Dendritic cell treated with granulocyte-macrophage colony-stimulating factor and Interleukin-4, amounts not matched to agents 40 ng/mL and 50 ng/mL, for 4 days (primary cell): ENCODE results near the gene C6orf141.

Experiments
- H3K27ac Mint-ChIP-seq: one replicate; pipeline ENCODE4 v1.8.0; 2022; ENCODE audit warnings: mild to moderate bottlenecking, mixed read lengths
- H3K27me3 Mint-ChIP-seq: one replicate; pipeline ENCODE4 v1.8.0; 2022; ENCODE audit warnings: mild to moderate bottlenecking, mixed read lengths
- H3K36me3 Mint-ChIP-seq: one replicate; pipeline ENCODE4 v1.8.0; 2022; ENCODE audit warnings: low read depth, mixed read lengths
- H3K4me1 Mint-ChIP-seq: one replicate; pipeline ENCODE4 v1.8.0; 2022; ENCODE audit warnings: low read depth, mixed read lengths
- H3K4me3 Mint-ChIP-seq: one replicate; pipeline ENCODE4 v1.8.0; 2022; ENCODE audit warnings: mild to moderate bottlenecking, moderate library complexity, mixed read lengths
- H3K9me3 Mint-ChIP-seq: one replicate; pipeline ENCODE4 v1.8.0; 2022; ENCODE audit warnings: mixed read lengths
- intact Hi-C: fragments of 100-400 bp; cut with micrococcal nuclease; formaldehyde crosslinking; loops from one replicate; pipeline ENCODE4 v1.15.0; 2022

Gene C6orf141

DNA sequence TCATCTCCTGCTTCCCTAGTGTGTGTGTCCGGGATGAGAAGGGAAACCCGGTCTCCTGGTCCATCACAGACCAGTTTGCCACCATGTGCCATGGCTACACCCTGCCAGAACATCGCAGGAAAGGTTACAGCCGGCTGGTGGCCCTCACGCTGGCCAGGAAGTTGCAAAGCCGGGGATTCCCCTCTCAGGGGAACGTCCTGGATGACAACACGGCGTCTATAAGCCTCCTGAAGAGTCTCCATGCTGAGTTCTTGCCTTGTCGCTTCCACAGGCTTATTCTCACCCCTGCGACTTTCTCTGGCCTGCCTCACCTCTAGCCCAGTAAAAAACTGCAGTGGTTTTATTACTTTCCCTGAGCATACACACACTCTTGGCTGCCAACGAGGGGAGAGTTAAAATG lies 23.9 kb upstream of the C6orf141 start:
- Mint-ChIP-seq H3K4me1 (no peaks in the 10 kb centered on the region), H3K27me3 (peaks cover 2% of the 10 kb centered on the region), H3K36me3 (no peaks in the 10 kb centered on the region), H3K27ac (no peak overlapping the region), H3K9me3 (no peaks in the 10 kb centered on the region), H3K4me3 (no peak overlapping the region)
- intact Hi-C loops, result no loop called here

- intact Hi-C loops, result no loop called here
- no peaks in the 10 kb centered on the region for H3K4me1 Mint-ChIP-seq
- H3K9me3 Mint-ChIP-seq, result no peaks in the 10 kb centered on the region
- H3K27ac Mint-ChIP-seq, result no peak overlapping the region
- peaks cover 2% of the 10 kb centered on the region for H3K27me3 Mint-ChIP-seq
- H3K4me3 Mint-ChIP-seq, result no peak overlapping the region
- no peaks in the 10 kb centered on the region for H3K36me3 Mint-ChIP-seq
These were observed 23.1 kb upstream of the C6orf141 start for GRCh38 chr6:49527320-49527719.

DNA sequence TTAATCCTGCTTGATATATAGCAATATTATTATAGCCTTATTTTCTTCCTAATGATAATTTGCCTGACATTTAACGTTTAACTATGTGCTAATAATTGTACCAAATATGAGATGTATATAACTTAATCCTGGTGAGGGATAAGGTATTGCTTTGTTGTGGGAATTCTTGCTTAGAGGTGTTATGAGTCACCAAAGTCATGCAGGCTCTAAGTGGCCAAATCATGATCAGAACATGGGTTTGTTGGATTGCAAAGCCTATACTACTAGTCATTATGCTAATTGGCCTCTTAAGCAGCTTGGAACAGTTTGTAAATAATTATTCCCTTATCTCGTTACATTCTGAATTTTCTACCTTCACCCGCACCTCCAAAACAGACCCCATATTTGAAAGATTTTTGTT lies 21.9 kb upstream of the C6orf141 start:
- H3K4me3 Mint-ChIP-seq, result no peak overlapping the region
- H3K27ac Mint-ChIP-seq, result no peak overlapping the region
- no peaks in the 10 kb centered on the region for H3K4me1 Mint-ChIP-seq
- no peaks in the 10 kb centered on the region for H3K36me3 Mint-ChIP-seq
- H3K9me3 Mint-ChIP-seq, result no peaks in the 10 kb centered on the region
- intact Hi-C loops, result no loop called here
- H3K27me3 Mint-ChIP-seq, result peaks cover 4% of the 10 kb centered on the region

DNA sequence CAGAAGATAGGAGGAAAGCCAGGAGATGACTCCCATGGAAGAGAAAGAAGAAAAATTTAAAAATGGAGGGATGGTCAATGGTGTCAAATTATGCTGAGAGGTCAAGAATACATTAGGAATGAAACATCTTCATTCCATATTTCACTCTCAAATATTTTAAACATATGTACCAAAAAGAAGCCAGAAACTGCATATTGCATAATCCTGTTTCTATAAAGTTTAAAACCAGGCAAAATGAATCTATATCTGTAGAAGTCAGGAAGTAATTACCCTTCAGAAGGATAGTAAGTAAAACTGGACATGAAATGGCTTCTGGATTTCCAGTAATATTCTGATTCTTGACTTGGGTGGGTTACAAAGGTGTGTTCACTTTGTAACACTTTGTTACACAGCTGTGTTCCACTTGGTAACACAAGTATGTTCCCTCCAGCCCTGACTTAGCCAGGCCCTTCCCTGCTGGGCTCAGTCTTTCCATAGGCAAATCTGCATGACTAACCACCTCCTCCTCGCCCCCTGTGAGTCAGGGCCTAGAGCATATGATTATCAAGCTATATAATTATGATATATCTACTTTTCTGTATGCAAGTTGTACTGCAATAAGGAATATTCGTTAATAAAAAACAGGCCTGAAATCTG lies 20.2 kb upstream of the C6orf141 start:
- Mint-ChIP-seq H3K4me3 (no peak overlapping the region), H3K36me3 (no peaks in the 10 kb centered on the region), H3K4me1 (no peaks in the 10 kb centered on the region), H3K27ac (no peak overlapping the region), H3K27me3 (peaks cover 4% of the 10 kb centered on the region), H3K9me3 (no peaks in the 10 kb centered on the region)
- intact Hi-C loops, result no loop called here

DNA sequence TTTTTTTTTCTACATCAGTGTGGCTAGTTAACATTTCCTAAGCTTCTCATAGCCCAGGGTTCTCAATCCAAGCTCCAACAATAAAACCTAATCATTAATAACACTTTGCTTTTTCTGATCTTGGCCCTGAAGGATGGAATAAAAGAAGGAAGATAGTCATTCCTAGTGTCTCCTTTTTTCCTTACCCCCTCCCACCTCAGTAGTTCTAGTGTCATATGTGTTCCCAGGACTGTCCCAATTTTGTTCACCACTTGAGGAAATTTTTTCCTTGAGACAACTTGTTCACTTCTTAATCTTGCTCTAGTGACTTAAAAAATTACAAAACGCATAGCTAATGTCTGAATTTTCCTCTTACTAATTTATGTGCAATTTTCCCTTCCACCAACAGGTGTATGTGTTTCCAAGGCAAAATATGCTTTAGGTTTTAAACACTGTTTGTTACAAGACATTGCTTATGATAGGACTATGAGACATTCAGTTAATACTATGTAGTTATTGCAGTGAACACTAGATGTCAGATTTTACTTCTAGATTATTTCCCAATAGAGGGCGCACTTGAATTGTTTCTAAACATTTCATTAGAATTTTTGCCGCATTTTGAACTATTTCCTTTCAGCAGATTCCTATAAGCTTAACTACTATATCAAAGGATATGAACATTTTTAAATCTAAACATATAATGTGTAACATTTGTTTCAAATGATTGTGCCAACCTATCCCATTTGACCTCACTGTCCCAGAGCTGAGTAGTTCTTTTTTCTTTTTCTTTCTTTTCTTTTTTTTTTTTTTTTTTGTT lies 18.5 kb upstream of the C6orf141 start:
- no peaks in the 10 kb centered on the region for H3K9me3 Mint-ChIP-seq
- H3K36me3 Mint-ChIP-seq, result no peaks in the 10 kb centered on the region
- H3K4me3 Mint-ChIP-seq, result peak overlapping the region; percentile 34
- H3K27ac Mint-ChIP-seq, result no peak overlapping the region
- H3K4me1 Mint-ChIP-seq, result no peaks in the 10 kb centered on the region
- intact Hi-C loops, result loop anchor here (1.0 kb wide), 2 partner anchors 75 to 317 kb away; no protein-coding TSS in a partner anchor
- H3K27me3 Mint-ChIP-seq, result peaks cover 4% of the 10 kb centered on the region

DNA sequence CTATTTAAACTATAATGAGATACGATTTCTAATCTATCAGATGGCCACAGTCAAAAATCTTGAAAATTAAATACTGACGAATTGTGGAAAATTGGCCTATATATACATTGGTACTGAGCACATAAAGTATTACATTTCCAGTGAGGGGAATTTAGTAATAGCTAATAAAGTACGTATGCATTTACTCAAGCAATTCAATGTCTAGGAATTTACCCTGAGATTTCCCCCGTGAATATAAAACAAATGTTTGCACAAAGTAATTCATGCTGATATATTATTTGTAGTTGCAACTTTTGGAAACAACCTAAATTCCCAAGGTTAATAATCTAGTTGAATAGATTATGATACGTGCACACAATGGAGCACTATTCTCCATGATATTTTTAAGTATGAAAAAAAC lies 14.7 kb upstream of the C6orf141 start:
- Mint-ChIP-seq H3K4me1 (no peaks in the 10 kb centered on the region), H3K27me3 (peaks cover 4% of the 10 kb centered on the region), H3K36me3 (no peaks in the 10 kb centered on the region), H3K9me3 (no peaks in the 10 kb centered on the region), H3K4me3 (no peak overlapping the region), H3K27ac (no peak overlapping the region)
- intact Hi-C loops, result no loop called here

DNA sequence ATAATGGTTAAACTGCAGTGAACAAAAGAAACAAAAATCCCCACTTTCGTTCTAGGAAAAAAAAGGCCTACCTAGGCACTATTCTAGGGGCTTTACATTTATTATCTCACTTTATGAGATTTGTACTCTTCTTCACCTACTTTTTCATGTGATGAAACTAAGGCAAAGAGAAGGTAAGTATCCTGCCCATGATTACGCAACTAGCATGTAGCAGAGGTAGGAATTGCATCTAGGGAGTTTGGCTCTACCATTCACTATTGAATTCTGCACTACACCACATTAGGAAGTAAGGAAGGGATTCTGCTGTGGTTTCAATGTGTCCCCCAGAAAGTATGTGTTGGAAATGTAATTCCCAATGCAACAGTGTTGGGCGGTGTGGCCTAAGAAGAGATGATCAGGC lies 11.4 kb upstream of the C6orf141 start:
- H3K4me1 Mint-ChIP-seq, result no peaks in the 10 kb centered on the region
- intact Hi-C loops, result no loop called here
- no peaks in the 10 kb centered on the region for H3K27me3 Mint-ChIP-seq

DNA sequence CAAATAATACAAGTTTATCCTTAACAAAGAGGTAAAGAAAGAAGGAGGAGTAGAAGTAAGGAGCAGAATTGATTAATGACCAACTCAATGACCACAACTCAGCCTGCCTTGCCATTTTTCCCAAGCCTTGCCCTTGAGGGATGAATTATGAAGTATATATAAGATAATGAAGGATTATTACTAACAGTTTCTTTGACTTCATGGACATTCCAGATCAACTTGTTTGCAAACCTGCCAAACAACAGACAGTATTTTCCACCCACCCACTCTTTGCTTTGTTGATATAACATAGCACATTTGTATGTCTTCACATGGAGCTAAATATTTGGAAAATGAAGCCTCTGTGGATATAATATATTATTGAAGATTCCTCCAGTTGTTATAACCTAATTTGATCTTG lies 9.9 kb upstream of the C6orf141 start:
- H3K36me3 Mint-ChIP-seq, result no peaks in the 10 kb centered on the region
- intact Hi-C loops, result no loop called here
- H3K9me3 Mint-ChIP-seq, result no peaks in the 10 kb centered on the region

More for the DNA sequence above, 11.4 kb upstream of the C6orf141 start:
- H3K9me3 Mint-ChIP-seq, result no peaks in the 10 kb centered on the region
- no peaks in the 10 kb centered on the region for H3K36me3 Mint-ChIP-seq
- no peak overlapping the region for H3K4me3 Mint-ChIP-seq
- H3K27ac Mint-ChIP-seq, result no peak overlapping the region

DNA sequence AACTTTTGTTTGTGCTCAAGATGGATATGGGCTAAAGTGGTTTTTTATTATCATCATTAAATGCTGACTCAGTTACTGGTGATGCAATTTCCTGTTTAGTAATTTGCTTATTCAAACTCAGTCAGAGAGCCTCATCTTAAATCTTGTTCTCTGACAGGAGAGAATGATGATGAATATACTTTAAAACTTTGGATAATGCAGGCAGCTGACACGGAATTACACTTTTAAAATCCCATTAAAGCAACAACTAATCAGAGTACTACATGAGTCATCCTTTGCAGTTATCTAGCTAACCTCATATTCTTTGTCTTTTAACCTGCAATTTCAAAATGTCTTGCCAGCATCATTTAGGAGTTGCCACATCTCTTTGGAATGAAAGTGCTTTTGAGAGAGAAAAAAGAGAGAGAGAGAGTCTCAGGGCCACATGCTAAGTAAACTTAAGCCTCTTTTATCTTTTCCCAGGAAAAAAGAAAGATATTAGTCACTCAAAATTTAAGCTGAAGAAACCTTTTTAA lies 9.2 kb upstream of the C6orf141 start:
- intact Hi-C loops, result no loop called here

More for the DNA sequence above, 9.9 kb upstream of the C6orf141 start:
- no peaks in the 10 kb centered on the region for H3K27me3 Mint-ChIP-seq
- H3K4me3 Mint-ChIP-seq, result no peak overlapping the region
- H3K4me1 Mint-ChIP-seq, result no peaks in the 10 kb centered on the region
- no peak overlapping the region for H3K27ac Mint-ChIP-seq

DNA sequence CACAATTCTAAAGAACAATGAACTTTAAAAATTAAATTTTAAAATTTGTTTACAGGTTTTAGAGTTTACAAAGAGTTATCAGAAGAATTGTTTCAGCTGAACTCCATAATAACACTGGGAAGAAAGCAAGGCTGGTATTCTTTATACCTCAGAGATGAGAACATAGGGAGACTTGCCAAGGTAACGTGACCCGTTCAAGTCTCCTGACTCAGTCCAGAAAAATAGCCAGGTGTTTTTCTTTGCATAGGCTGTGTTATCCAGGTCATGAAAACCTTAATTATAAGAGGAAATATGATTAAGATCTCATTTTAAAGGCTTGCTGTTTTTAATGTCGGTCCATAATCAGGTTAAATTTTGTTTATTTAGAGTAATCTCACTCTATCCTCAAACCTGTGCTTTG lies 8.5 kb upstream of the C6orf141 start:
- intact Hi-C loops, result no loop called here
- Mint-ChIP-seq H3K4me1 (no peaks in the 10 kb centered on the region), H3K36me3 (no peaks in the 10 kb centered on the region), H3K27ac (no peak overlapping the region), H3K9me3 (no peaks in the 10 kb centered on the region), H3K4me3 (no peak overlapping the region), H3K27me3 (no peaks in the 10 kb centered on the region)

More for the DNA sequence above, 9.2 kb upstream of the C6orf141 start:
- Mint-ChIP-seq H3K4me1 (no peaks in the 10 kb centered on the region), H3K9me3 (no peaks in the 10 kb centered on the region), H3K4me3 (no peak overlapping the region), H3K36me3 (no peaks in the 10 kb centered on the region), H3K27ac (no peak overlapping the region), H3K27me3 (no peaks in the 10 kb centered on the region)

DNA sequence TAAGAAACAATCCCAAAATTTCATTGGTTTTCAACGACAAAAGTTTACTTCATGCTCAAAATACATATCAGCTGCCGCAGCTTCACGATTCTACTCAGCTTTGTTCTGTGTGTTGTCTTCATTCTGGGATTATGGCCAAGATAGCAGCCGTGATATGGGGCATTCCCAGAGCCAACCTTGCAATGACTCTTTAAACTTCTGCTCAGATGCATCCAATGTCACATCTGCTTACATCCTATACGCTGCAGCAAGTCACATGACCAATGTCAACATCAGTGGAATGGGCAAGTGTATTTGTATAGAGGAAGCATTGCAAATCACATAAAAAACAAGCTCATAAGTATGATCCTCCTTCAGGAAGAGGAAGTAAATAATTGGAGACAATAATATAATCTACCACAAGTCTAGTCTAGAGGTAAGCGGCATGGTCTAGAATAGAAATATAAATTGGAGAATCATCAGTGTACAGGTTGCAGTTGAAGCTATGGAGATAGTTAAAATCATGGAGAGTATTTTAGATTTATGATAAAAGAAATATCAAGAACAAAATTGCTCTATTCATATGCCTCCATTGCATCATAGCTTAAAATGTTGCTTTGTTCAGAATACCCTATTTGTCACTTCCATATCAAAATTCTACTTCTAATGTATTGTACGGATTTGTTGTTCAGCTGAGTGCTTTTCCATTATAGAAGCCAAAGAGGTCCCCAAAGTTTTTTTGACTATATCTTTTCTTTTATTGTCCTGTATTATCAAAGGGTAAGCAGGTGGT lies 7.2 kb upstream of the C6orf141 start:
- H3K27me3 Mint-ChIP-seq, result peaks cover 1% of the 10 kb centered on the region
- H3K9me3 Mint-ChIP-seq, result no peaks in the 10 kb centered on the region
- H3K27ac Mint-ChIP-seq, result no peak overlapping the region
- H3K36me3 Mint-ChIP-seq, result no peaks in the 10 kb centered on the region
- no peak overlapping the region for H3K4me3 Mint-ChIP-seq
- intact Hi-C loops, result no loop called here
- H3K4me1 Mint-ChIP-seq, result no peaks in the 10 kb centered on the region

DNA sequence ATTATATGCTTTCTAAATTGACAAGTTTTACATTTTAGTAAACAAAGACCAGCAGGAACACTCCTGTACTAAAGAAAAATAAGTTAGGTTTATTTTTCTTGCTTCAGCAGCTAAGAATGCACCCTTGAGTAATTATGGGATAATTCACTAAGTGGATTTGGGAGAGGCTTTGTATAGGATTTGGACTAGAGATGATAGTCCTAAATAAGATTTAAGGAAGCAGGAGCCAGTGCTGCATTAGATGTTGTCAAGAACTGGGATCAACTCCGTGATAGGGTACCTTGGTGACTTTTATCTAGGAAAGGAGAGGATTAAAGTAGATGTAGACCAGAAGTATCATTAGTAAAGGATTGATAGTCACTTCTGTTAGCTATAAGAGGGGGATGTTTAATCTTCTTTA lies 4.1 kb upstream of the C6orf141 start:
- Mint-ChIP-seq H3K36me3 (no peaks in the 10 kb centered on the region), H3K4me3 (no peak overlapping the region), H3K27me3 (peaks cover 25% of the 10 kb centered on the region), H3K4me1 (peaks cover 14% of the 10 kb centered on the region), H3K27ac (no peak overlapping the region), H3K9me3 (no peaks in the 10 kb centered on the region)
- intact Hi-C loops, result no loop called here

DNA sequence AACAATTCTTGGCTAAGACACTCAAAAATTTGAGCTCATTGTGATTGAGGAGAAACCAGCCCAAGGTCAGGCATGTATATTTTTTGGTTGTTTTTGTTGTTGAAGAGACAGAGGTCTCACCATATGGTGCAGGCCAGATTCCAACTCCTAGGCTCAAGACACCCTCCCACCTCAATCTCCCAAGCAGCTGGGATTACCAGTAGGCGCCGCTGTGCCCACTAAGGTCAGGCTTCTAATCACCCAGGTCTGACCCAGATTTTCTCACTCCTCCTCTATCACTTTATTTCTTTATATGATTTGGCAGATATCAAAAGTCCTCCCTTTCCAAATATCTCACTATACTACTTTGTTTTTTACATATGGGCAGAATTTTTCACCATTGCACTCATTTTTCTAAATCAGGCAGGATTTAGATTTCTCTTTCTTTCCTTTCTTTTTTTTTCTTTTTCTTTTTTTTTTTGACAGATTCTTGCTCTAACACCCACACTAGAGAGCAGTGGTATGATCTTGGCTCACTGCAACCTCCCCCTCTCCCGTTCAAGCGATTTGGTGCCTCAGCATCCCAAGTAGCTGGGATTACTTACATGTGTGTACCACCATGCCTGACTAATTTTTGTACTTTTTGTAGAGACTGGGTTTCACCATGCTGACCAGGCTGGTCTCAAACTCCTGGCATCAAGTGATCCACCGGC lies 1.7 kb upstream of the C6orf141 start:
- H3K27ac Mint-ChIP-seq, result no peak overlapping the region
- no peak overlapping the region for H3K4me3 Mint-ChIP-seq
- intact Hi-C loops, result no loop called here
- H3K36me3 Mint-ChIP-seq, result no peaks in the 10 kb centered on the region
- H3K4me1 Mint-ChIP-seq, result peaks cover 21% of the 10 kb centered on the region
- peaks cover 38% of the 10 kb centered on the region for H3K27me3 Mint-ChIP-seq
- no peaks in the 10 kb centered on the region for H3K9me3 Mint-ChIP-seq
